Lung (tissue), 12 donors: ENCODE results near the gene DNAH3. TPM values are rescaled to one million over a fixed set of nuclear protein-coding genes. Genes with fewer than 3 reads are reported as not detected.

ENCODE experiments used
- ATAC-seq: fragments of 200-7000 bp; cut with Tn5 transposase; one replicate; pipeline ENCODE4 v1.9.1; 2020; ENCODE audit warnings: moderate number of reproducible peaks; ENCODE audit not compliant: insufficient read depth, low FRiP score
- DNase-seq, 3 donors: peaks; one replicate each; pipeline ENCODE4 v3.0.0-alpha.2; 2013 to 2017
- H3K27ac ChIP-seq, 2 donors: one replicate each; pipeline ENCODE4 v1.5.1; 2013; ENCODE audit warnings: mild to moderate bottlenecking in 2 of 2, moderate library complexity in 2 of 2, control low read depth in 1 of 2, inconsistent platforms in 1 of 2, low read depth in 1 of 2, low read length in 1 of 2
- H3K27me3 ChIP-seq, 3 donors: one replicate each; pipeline ENCODE4 v1.5.1; 2013; ENCODE audit warnings: low read length in 2 of 3; ENCODE audit not compliant: control insufficient read depth in 3 of 3, insufficient read depth in 3 of 3
- H3K36me3 ChIP-seq, 4 donors: one replicate each; pipeline ENCODE4 v1.5.1; 2013; ENCODE audit warnings: low read length in 4 of 4, mild to moderate bottlenecking in 1 of 4, moderate library complexity in 1 of 4; ENCODE audit not compliant: control insufficient read depth in 4 of 4, insufficient read depth in 4 of 4
- H3K4me1 ChIP-seq, 5 donors: one replicate each; pipeline ENCODE4 v1.5.1; 2013; ENCODE audit warnings: low read length in 5 of 5, mild to moderate bottlenecking in 2 of 5, moderate library complexity in 1 of 5; ENCODE audit not compliant: control insufficient read depth in 5 of 5, insufficient read depth in 5 of 5
- H3K4me3 ChIP-seq: one replicate; pipeline ENCODE4 v1.5.1; 2013; ENCODE audit warnings: mild to moderate bottlenecking, control low read depth, moderate library complexity
- H3K9ac ChIP-seq, 2 donors: one replicate each; pipeline ENCODE4 v1.5.1; 2013; ENCODE audit warnings: low read length in 2 of 2, control low read depth in 1 of 2; ENCODE audit not compliant: insufficient read depth in 1 of 2
- H3K9me3 ChIP-seq, 4 donors: one replicate each; pipeline ENCODE4 v1.5.1; 2013; ENCODE audit warnings: low read length in 3 of 4, mild to moderate bottlenecking in 1 of 4, moderate library complexity in 1 of 4; ENCODE audit not compliant: control insufficient read depth in 4 of 4, insufficient read depth in 3 of 4
- WGBS, 2 donors: extraction: QIAGEN DNeasy Blood & Tissue Kit; methylation state at CpG; one replicate each; pipeline ENCODE4 v1.1.7; 2013; 5-methylcytosine and 5-hydroxymethylcytosine counted together
- polyA plus RNA-seq, 2 donors: library from polyadenylated mRNA; stranded (reverse); fragments of 200-250 nt; gene quantifications; one replicate each; pipeline ENCODE4 v1.2.1, GENCODE V29; 2013
- total RNA-seq, 2 donors: library from RNA; depleted of rRNA in 1 of 2; stranded (reverse); fragments of >200 nt in 1 of 2; gene quantifications; one replicate each; pipeline ENCODE4 v1.2.1, GENCODE V29; 2014 to 2021
- TF ChIP-seq, protein P1 (sequence below): IDR thresholded peaks from 2 replicates; pipeline ENCODE4 v1.5.1; 2012; ENCODE audit warnings: mild to moderate bottlenecking; ENCODE audit errors: control extremely low read depth, extremely low read depth
- donor health status: control.
- donor health status: control.
- donor health status: Bipolar disorder and iron deficiency.
- donor health status: healthy.
- donor health status: DM: yes; HTN: yes; CAD: no.

Gene DNAH3
- total and polyA plus RNA-seq, 4 donors = 1.0 to 24.1 (median 12.8) TPM

DNA sequence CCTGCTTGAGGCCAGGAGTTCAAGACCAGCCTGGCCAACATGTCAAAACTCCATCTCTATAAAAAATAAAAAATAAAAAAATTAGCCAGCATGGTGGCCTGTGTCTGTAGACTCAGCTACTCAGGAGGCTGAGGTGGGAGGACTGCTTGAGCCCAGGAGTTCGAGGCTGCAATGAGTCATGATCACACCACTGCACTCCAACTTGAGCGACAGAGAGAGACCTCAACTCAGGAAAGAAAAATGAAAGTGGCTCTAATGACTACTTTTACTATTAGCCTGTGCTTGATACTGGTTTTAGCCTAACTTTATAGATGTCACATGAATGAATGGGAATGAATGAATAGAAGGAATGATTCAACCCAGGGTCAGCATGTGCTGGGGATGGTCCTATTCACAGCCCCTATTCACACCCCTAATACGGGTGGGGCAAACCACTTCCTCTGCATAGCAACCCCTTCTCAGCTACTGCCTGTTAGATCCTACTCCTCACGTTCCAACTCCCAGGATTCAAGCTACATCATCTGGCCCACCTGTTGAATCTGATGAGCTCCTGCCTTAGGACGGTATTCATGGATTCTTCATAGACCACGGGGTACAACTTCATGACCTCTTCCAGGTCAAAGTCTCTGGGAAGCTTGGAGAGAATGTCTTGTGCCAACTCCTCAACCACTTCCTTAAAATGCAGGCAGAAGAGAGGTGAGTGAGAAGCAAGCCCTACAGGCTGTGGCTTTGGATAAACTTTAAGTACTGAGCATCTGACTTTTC, 209.6 kb downstream of the DNAH3 start:
- Histone ChIP-seq H3K27me3 (no peaks in the 10 kb centered on the region), H3K9me3 (no peaks in the 10 kb centered on the region), H3K4me3 (no peak overlapping the region), H3K4me1 (peaks cover 0 to 2% (median 0%) of the 10 kb centered on the region in 5 donors), H3K27ac (no peak overlapping the region), H3K36me3 (no peaks in the 10 kb centered on the region), H3K9ac (no peak overlapping the region)
- DNase-seq (no peak), ATAC-seq (no peak)
- WGBS, 2 donors = 44 to 57% methylated on average over 6 of the region's 6 CpGs
- TF ChIP-seq, protein P1, sequence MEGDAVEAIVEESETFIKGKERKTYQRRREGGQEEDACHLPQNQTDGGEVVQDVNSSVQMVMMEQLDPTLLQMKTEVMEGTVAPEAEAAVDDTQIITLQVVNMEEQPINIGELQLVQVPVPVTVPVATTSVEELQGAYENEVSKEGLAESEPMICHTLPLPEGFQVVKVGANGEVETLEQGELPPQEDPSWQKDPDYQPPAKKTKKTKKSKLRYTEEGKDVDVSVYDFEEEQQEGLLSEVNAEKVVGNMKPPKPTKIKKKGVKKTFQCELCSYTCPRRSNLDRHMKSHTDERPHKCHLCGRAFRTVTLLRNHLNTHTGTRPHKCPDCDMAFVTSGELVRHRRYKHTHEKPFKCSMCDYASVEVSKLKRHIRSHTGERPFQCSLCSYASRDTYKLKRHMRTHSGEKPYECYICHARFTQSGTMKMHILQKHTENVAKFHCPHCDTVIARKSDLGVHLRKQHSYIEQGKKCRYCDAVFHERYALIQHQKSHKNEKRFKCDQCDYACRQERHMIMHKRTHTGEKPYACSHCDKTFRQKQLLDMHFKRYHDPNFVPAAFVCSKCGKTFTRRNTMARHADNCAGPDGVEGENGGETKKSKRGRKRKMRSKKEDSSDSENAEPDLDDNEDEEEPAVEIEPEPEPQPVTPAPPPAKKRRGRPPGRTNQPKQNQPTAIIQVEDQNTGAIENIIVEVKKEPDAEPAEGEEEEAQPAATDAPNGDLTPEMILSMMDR = no peak

DNA sequence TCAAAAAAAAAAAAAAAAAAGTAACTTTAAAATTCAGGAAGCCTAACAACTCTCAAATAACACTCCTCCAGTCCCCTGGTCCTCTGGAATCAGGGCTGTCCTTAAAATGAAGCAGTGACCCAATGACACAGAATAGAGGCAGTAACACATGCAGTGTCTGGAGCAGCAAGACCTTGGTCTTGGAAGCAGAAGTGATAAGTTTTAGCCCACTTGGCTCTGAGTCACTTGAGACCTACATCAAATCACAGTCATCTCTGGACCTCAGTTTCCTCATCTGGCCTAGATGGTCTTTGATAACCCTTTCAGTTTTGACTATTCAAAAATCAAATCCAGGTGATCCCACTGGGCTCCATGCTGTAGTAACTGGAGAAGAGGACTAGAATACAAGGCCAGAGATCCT, 211.0 kb downstream of the DNAH3 start:
- Histone ChIP-seq H3K36me3 (no peaks in the 10 kb centered on the region), H3K9ac (no peak overlapping the region), H3K27ac (no peak overlapping the region), H3K4me1 (peaks cover 0 to 2% (median 0%) of the 10 kb centered on the region in 5 donors), H3K9me3 (no peaks in the 10 kb centered on the region), H3K4me3 (no peak overlapping the region), H3K27me3 (no peaks in the 10 kb centered on the region)
- TF ChIP-seq, protein P1 = no peak
- DNase-seq (no peak), ATAC-seq (no peak)

DNA sequence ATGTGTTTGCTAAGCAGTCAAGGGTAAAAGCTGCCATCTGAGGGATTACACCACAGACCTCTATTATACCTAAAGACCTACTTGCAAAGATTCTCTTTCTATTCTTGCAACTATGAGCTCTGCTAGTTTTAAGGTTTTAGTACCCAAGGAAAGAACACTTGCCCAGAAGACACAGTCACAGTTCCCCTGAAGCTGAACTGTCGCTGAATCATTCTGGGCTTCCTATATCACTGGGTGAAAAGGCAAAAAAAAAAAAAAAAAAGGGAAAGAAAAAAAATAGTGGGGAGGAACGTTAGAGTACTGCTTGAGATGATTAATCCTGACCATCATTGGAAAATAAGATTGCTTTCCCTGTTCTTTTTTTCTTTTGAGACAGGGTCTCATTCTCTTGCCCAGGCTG, 212.2 kb downstream of the DNAH3 start:
- ATAC-seq = no peak
- 30 to 31% methylated on average over 2 of the region's 2 CpGs for WGBS, 2 donors

More for the DNA sequence above, 212.2 kb downstream of the DNAH3 start:
- DNase-seq = no peak
- TF ChIP-seq, protein P1 = no peak
- Histone ChIP-seq H3K27me3 (no peaks in the 10 kb centered on the region), H3K27ac (no peak overlapping the region), H3K36me3 (no peaks in the 10 kb centered on the region), H3K9ac (no peak overlapping the region), H3K9me3 (no peaks in the 10 kb centered on the region), H3K4me1 (peaks cover 0 to 2% (median 0%) of the 10 kb centered on the region in 5 donors), H3K4me3 (no peak overlapping the region)
